Ishikawa (cell line): ENCODE data around the gene TCFL5.
A peak's percentile ranks its signal among the peaks of the same experiment; 100 is the strongest.

ENCODE experiments used
- CEBPB ChIP-seq: IDR thresholded peaks from 2 replicates; pipeline ENCODE4 v1.6.1; 2012
- CREB1 ChIP-seq: IDR thresholded peaks from 2 replicates; pipeline ENCODE4 v1.6.1; 2012; ENCODE audit warnings: low read depth
- EGR1 ChIP-seq: IDR thresholded peaks from 2 replicates; pipeline ENCODE4 v1.6.1; 2012
- EP300 ChIP-seq: IDR thresholded peaks from 2 replicates; pipeline ENCODE4 v1.6.1; 2012; ENCODE audit warnings: borderline replicate concordance
- FOXM1 ChIP-seq: IDR thresholded peaks from 2 replicates; pipeline ENCODE4 v1.6.1; 2012; ENCODE audit warnings: low read depth, borderline replicate concordance
- MAX ChIP-seq: IDR thresholded peaks from 2 replicates; pipeline ENCODE4 v1.6.1; 2012
- NFIC ChIP-seq: IDR thresholded peaks from 2 replicates; pipeline ENCODE4 v1.6.1; 2012
- RAD21 ChIP-seq: IDR thresholded peaks from 2 replicates; pipeline ENCODE4 v1.6.1; 2012; ENCODE audit warnings: low read depth
- REST ChIP-seq: IDR thresholded peaks from 2 replicates; pipeline ENCODE4 v1.6.1; 2012; ENCODE audit warnings: low read depth, mild to moderate bottlenecking
- TAF1 ChIP-seq: IDR thresholded peaks from 2 replicates; pipeline ENCODE4 v1.6.1; 2012; ENCODE audit warnings: low read depth, mild to moderate bottlenecking
- TCF12 ChIP-seq: IDR thresholded peaks from 2 replicates; pipeline ENCODE4 v1.6.1; 2012; ENCODE audit warnings: low read depth
- TEAD4 ChIP-seq: IDR thresholded peaks from 2 replicates; pipeline ENCODE4 v1.6.1; 2012
- USF1 ChIP-seq: IDR thresholded peaks from 2 replicates; pipeline ENCODE4 v1.6.1; 2012
- YY1 ChIP-seq: IDR thresholded peaks from 2 replicates; pipeline ENCODE4 v1.6.1; 2012; ENCODE audit warnings: low read depth
- ZBTB7A ChIP-seq: IDR thresholded peaks from 2 replicates; pipeline ENCODE4 v1.6.1; 2012; ENCODE audit warnings: low read depth

TCFL5 gene

GRCh38 chr20:62875419-62876361, 14.1 kb upstream of the TCFL5 start:
- TF ChIP-seq YY1: peak; percentile 69
- TF ChIP-seq CREB1: no peak
- TF ChIP-seq EP300: no peak
- TF ChIP-seq EGR1: no peak
- TF ChIP-seq CEBPB: no peak
- peak; percentile 49; the same call in 1 of the 2 replicates for TF ChIP-seq MAX
- no peak for TF ChIP-seq ZBTB7A
- no peak for TF ChIP-seq NFIC
- no peak for TF ChIP-seq TAF1
- peak; percentile 85 for TF ChIP-seq USF1
- peak; percentile 42; the same call in 1 of the 2 replicates for TF ChIP-seq RAD21
- TF ChIP-seq REST: no peak
- no peak for TF ChIP-seq FOXM1
- TF ChIP-seq TCF12: 0 out of 2 replicates have a peak, but pooled peaks have one; percentile 44
- TF ChIP-seq TEAD4: peak; percentile 33; the same call in 1 of the 2 replicates

- TF ChIP-seq RAD21 (no peak), CREB1 (no peak)
These were observed 13.3 kb upstream of the TCFL5 start for GRCh38 chr20:62874964-62875344.

GRCh38 chr20:62873681-62874031, 12.0 kb upstream of the TCFL5 start:
- peak; percentile 61 for TF ChIP-seq RAD21

- no peak for TF ChIP-seq USF1
- no peak for TF ChIP-seq YY1
- no peak for TF ChIP-seq RAD21
- TF ChIP-seq FOXM1: no peak
- TF ChIP-seq TCF12: no peak
- TF ChIP-seq NFIC: no peak
- TF ChIP-seq CREB1: no peak
- no peak for TF ChIP-seq EP300
These were observed 11.7 kb upstream of the TCFL5 start for GRCh38 chr20:62873280-62873679.

- no peak for TF ChIP-seq NFIC
- no peak for TF ChIP-seq CEBPB
- TF ChIP-seq TAF1: no peak
These were observed 11.2 kb upstream of the TCFL5 start for GRCh38 chr20:62872862-62873261.

GRCh38 chr20:62872184-62872847, 10.7 kb upstream of the TCFL5 start:
- TF ChIP-seq TCF12 (no peak), YY1 (no peak), REST (no peak), TEAD4 (no peak), NFIC (no peak), EP300 (no peak), FOXM1 (no peak), MAX (no peak), ZBTB7A (no peak), CEBPB (no peak), EGR1 (no peak), USF1 (no peak), CREB1 (no peak), RAD21 (no peak), TAF1 (no peak)
